GM12873 (cell line): ENCODE results near the gene RMI2.

Source experiments
- TF ChIP-seq, protein P1 (sequence below): IDR thresholded peaks from 2 replicates; pipeline ENCODE4 v1.5.1; 2012; ENCODE audit warnings: low read depth, mild to moderate bottlenecking, moderate library complexity, low read length, control low read depth; ENCODE audit not compliant: insufficient read depth; ENCODE audit errors: missing control alignments

The RMI2 gene

DNA sequence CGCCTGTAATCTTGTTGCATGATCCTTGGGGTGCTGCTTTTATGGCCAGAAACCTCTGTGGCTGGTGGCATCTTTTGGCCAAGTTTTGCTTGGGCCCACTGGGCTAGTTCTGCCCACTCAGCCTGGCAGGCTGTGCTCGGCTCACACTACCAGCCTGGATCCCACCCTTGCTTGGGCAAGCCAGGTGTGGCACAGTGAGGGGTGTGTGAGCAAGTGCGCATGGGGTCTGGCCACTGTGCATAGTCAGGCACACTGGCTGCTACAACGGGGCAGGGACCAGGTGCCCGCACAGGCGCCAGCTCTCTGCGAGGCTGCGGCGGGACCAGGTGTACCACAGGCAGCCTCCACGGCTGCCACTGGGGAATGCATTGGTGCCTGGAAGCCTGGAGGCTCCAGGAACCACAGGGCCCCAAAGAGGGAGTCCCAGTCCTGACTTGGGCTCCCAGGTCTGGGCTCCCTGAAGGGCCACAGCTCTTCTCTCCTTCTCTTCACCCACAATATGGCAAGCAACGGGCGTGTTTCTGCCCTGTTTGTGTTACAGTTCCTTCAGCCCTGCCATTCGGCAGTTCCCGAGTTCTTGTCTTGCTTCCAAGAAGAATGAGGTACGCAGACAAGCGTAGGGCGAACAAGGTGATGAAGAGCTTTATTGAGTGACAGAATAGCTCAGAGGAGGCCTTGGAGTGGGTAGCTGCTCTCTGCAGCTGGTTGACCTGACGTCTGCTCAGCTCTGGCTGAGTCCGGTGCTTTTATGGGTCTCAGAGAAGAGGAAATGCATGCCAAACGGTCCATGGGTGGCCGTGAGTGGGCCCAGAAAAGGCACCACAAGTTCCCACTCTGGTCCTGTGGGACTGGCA lies 37.4 kb upstream of the RMI2 start:
- TF ChIP-seq, protein P1, sequence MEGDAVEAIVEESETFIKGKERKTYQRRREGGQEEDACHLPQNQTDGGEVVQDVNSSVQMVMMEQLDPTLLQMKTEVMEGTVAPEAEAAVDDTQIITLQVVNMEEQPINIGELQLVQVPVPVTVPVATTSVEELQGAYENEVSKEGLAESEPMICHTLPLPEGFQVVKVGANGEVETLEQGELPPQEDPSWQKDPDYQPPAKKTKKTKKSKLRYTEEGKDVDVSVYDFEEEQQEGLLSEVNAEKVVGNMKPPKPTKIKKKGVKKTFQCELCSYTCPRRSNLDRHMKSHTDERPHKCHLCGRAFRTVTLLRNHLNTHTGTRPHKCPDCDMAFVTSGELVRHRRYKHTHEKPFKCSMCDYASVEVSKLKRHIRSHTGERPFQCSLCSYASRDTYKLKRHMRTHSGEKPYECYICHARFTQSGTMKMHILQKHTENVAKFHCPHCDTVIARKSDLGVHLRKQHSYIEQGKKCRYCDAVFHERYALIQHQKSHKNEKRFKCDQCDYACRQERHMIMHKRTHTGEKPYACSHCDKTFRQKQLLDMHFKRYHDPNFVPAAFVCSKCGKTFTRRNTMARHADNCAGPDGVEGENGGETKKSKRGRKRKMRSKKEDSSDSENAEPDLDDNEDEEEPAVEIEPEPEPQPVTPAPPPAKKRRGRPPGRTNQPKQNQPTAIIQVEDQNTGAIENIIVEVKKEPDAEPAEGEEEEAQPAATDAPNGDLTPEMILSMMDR, result no peak

- TF ChIP-seq, protein P1, result no peak
Observed at GRCh38 chr16:11308493-11309283, 36.6 kb upstream of the RMI2 start.

DNA sequence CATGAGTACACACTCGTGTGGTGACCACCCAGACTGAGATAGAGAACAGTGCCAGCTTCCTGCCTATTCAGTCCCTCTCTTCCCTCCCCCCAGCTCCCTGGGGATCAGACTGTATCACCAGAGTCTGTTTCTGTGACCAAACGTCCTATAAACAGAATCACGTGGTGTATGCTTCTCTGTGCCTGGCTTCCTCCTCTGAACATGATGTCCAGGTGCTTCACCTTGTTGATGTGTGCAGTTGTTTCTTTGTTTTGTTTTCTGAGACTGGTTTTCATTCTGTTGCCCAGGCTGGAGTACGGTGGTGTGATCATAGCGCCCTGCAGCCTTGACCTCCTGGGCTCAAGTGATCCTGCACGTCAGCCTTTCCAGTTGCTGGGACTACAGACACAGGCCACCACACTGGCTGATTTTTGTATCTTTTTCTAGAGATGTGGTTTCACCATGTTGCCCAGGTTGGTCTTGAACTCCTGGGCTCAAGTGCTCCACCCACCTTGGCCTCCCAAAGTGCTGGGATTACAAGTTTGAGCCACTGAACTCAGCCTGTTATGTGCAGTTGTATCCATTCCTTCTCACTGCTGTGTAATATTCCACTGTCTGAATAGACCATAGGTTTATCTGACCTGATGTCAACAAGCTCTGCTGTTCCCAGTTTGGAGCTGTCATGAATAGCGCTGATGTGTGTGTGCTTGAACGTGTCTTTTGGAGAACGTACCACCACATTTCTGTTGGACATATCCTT lies 35.2 kb upstream of the RMI2 start:
- TF ChIP-seq, protein P1, result no peak

DNA sequence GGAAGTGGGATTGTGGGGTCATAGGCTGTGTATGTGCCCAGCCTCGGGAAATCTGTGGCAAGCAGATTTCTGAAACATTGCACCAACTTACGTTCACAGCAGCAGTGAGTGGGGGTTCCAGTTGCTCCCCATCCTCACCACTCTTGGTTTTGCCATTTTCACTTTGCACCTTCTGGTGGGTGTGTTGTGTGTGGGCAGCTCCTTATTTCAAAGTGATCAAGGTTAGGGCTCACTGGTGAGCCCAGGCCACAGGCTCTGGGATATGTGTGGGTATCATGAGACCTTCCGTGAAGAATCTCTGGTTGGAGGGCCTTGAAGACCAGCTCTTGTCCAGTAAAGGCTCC lies 34.7 kb upstream of the RMI2 start:
- TF ChIP-seq, protein P1, result no peak

GRCh38 chr16:11310997-11311561 lies 34.2 kb upstream of the RMI2 start:
- TF ChIP-seq, protein P1, result no peak

DNA sequence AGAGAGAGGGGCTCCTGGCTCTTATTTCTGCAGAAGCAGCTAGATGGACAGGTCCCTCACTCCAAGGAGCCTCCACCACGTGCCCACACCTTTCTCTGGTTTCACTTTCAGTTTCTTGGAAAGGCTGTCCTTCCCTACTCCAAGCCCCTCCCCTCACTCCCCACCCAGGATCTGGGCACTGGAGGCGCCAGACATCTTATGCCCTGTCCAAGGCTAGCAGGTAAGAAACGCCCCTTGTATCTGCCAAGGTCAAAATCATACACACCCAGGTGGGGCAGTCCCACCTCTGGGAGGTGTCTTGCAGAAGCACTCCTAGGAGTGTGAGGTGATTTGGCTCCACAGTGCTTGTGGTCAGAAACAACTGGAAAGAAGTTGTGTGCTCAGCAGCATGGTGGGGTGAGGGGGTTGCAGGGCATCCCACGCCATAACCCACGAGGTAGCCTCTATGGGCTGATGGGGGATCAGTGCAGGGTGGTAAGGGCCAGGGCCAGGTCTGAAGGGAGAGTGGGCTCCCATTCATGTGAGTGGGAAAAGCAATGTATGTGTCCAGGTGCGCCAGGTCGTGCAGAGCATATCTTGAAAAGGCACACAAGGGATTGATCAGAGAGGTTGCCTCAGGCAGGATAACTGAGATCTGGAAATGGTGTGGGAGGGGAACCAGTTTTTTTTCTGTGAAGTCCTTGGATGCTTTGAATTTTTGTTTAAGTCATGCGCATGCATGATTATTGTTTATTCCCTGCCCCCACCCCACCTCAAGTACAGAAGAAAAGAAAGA lies 32.4 kb upstream of the RMI2 start:
- TF ChIP-seq, protein P1, result no peak
